Measurements from ENCODE around the gene TWF2. TPM values are rescaled to one million over a fixed set of nuclear protein-coding genes. Genes with fewer than 3 reads are reported as not detected.

Gene TWF2
- polyA plus RNA-seq, 1 donor from 2014 or later: 61.7 TPM

DNA sequence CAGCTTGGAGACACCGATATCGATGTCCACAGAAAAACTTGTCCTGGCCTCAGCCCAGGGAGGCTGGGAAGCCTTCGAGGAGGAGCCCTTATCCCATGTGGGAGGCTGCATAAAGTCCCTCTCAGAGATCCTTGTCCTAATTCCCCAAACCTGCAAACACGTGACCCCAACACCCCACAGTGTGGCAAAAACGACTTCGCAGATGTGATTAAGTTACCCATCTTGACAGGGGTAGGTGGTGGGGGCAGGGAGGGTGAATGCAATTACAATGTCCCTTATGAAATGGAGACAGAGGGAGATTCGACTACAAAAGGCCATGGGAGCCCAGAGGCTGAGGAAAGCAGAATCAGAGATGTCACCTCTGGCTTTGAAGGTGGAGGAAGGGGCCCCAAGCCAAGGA lies 11.2 kb downstream of the TWF2 start:
- H3K9ac ChIP-seq (ENCODE audit: low read length): no peak overlapping the region
- H3F3A ChIP-seq (ENCODE audit: insufficient read depth, low read length, poor library complexity, severe bottlenecking): no peaks in the 10 kb centered on the region
- no peak overlapping the region for H3K4me3 ChIP-seq (ENCODE audit: low read length)
- H3K9me2 ChIP-seq (ENCODE audit: insufficient read depth, low read length): no peaks in the 10 kb centered on the region
- H3K27ac ChIP-seq (ENCODE audit: low read length): no peak overlapping the region
- peaks cover 8% of the 10 kb centered on the region for H3K36me3 ChIP-seq (ENCODE audit: insufficient read depth, low read length)
- H3K4me2 ChIP-seq (ENCODE audit: low read length): no peak overlapping the region
- H3K9me3 ChIP-seq (ENCODE audit: low read length): no peaks in the 10 kb centered on the region
- no peaks in the 10 kb centered on the region for H3K79me2 ChIP-seq (replicated peaks; ENCODE audit: insufficient read depth, low read length)
- H3K27me3 ChIP-seq (ENCODE audit: insufficient read depth, low read depth, low read length): no peaks in the 10 kb centered on the region
- H4K20me1 ChIP-seq (ENCODE audit: insufficient read depth): no peaks in the 10 kb centered on the region
- no peak for TF ChIP-seq EP300 (conservative IDR thresholded peaks at IDR 0.05; ENCODE audit: poor library complexity, severe bottlenecking)
- no peak for TF ChIP-seq TAF1 (IDR thresholded peaks at IDR 0.05; ENCODE audit: low read depth)
- TF ChIP-seq, protein P1, sequence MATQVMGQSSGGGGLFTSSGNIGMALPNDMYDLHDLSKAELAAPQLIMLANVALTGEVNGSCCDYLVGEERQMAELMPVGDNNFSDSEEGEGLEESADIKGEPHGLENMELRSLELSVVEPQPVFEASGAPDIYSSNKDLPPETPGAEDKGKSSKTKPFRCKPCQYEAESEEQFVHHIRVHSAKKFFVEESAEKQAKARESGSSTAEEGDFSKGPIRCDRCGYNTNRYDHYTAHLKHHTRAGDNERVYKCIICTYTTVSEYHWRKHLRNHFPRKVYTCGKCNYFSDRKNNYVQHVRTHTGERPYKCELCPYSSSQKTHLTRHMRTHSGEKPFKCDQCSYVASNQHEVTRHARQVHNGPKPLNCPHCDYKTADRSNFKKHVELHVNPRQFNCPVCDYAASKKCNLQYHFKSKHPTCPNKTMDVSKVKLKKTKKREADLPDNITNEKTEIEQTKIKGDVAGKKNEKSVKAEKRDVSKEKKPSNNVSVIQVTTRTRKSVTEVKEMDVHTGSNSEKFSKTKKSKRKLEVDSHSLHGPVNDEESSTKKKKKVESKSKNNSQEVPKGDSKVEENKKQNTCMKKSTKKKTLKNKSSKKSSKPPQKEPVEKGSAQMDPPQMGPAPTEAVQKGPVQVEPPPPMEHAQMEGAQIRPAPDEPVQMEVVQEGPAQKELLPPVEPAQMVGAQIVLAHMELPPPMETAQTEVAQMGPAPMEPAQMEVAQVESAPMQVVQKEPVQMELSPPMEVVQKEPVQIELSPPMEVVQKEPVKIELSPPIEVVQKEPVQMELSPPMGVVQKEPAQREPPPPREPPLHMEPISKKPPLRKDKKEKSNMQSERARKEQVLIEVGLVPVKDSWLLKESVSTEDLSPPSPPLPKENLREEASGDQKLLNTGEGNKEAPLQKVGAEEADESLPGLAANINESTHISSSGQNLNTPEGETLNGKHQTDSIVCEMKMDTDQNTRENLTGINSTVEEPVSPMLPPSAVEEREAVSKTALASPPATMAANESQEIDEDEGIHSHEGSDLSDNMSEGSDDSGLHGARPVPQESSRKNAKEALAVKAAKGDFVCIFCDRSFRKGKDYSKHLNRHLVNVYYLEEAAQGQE (IDR thresholded peaks at IDR 0.05; ENCODE audit: borderline replicate concordance): no peak
- TF ChIP-seq EZH2 (IDR thresholded peaks at IDR 0.05; ENCODE audit: borderline replicate concordance, insufficient read depth, low read length, poor library complexity, severe bottlenecking): no peak
- no peak for TF ChIP-seq SMC3 (conservative IDR thresholded peaks at IDR 0.05; ENCODE audit: poor library complexity)
- TF ChIP-seq RAD21 (conservative IDR thresholded peaks at IDR 0.05): no peak
- no peak for TF ChIP-seq POLR2AphosphoS5 (IDR thresholded peaks at IDR 0.05)
- TF ChIP-seq MXI1 (conservative IDR thresholded peaks at IDR 0.05; ENCODE audit: poor library complexity, severe bottlenecking): no peak
- TF ChIP-seq, protein P2, sequence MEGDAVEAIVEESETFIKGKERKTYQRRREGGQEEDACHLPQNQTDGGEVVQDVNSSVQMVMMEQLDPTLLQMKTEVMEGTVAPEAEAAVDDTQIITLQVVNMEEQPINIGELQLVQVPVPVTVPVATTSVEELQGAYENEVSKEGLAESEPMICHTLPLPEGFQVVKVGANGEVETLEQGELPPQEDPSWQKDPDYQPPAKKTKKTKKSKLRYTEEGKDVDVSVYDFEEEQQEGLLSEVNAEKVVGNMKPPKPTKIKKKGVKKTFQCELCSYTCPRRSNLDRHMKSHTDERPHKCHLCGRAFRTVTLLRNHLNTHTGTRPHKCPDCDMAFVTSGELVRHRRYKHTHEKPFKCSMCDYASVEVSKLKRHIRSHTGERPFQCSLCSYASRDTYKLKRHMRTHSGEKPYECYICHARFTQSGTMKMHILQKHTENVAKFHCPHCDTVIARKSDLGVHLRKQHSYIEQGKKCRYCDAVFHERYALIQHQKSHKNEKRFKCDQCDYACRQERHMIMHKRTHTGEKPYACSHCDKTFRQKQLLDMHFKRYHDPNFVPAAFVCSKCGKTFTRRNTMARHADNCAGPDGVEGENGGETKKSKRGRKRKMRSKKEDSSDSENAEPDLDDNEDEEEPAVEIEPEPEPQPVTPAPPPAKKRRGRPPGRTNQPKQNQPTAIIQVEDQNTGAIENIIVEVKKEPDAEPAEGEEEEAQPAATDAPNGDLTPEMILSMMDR (IDR thresholded peaks at IDR 0.05; ENCODE audit: poor library complexity, severe bottlenecking): no peak
- no peak overlapping the region for H2AFZ ChIP-seq (ENCODE audit: low read depth, low read length)

DNA sequence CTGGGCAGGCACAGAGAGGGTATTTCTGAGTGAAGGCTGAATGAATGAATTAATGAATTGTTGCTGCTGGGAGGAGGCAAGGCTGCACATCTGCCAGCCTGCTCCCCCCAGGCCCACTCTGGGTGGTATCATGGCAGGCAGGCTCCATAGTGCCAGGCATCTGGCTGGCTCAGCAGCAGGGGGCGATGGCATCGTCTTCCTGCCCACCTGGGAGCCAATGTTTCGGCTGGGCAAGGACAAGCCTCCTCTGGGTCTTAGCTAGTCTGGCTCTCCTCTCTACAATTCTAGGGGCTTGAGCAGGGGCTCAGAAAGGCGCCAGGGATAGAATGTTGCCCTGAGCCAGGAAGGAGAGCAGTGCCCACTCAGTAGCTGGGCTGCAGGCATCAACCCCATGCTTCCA lies 11.8 kb downstream of the TWF2 start:
- no peaks in the 10 kb centered on the region for H3F3A ChIP-seq (ENCODE audit: insufficient read depth, low read length, poor library complexity, severe bottlenecking)
- H4K20me1 ChIP-seq (ENCODE audit: insufficient read depth): no peaks in the 10 kb centered on the region
- no peak overlapping the region for H3K4me2 ChIP-seq (ENCODE audit: low read length)
- no peaks in the 10 kb centered on the region for H3K27me3 ChIP-seq (ENCODE audit: insufficient read depth, low read depth, low read length)
- no peak overlapping the region for H2AFZ ChIP-seq (ENCODE audit: low read depth, low read length)
- no peak overlapping the region for H3K9ac ChIP-seq (ENCODE audit: low read length)
- no peak for TF ChIP-seq RAD21 (conservative IDR thresholded peaks at IDR 0.05)
- TF ChIP-seq, protein P1 (IDR thresholded peaks at IDR 0.05; ENCODE audit: borderline replicate concordance): no peak
- TF ChIP-seq SMC3 (conservative IDR thresholded peaks at IDR 0.05; ENCODE audit: poor library complexity): no peak
- TF ChIP-seq, protein P2 (IDR thresholded peaks at IDR 0.05; ENCODE audit: poor library complexity, severe bottlenecking): no peak
- no peak for TF ChIP-seq TAF1 (IDR thresholded peaks at IDR 0.05; ENCODE audit: low read depth)
- TF ChIP-seq EP300 (conservative IDR thresholded peaks at IDR 0.05; ENCODE audit: poor library complexity, severe bottlenecking): no peak
- no peak for TF ChIP-seq POLR2AphosphoS5 (IDR thresholded peaks at IDR 0.05)
- TF ChIP-seq MXI1 (conservative IDR thresholded peaks at IDR 0.05; ENCODE audit: poor library complexity, severe bottlenecking): no peak
- no peak for TF ChIP-seq EZH2 (IDR thresholded peaks at IDR 0.05; ENCODE audit: borderline replicate concordance, insufficient read depth, low read length, poor library complexity, severe bottlenecking)
- peaks cover 8% of the 10 kb centered on the region for H3K36me3 ChIP-seq (ENCODE audit: insufficient read depth, low read length)
- H3K9me3 ChIP-seq (ENCODE audit: low read length): no peaks in the 10 kb centered on the region
- H3K9me2 ChIP-seq (ENCODE audit: insufficient read depth, low read length): no peaks in the 10 kb centered on the region
- no peaks in the 10 kb centered on the region for H3K79me2 ChIP-seq (replicated peaks; ENCODE audit: insufficient read depth, low read length)
- no peak overlapping the region for H3K27ac ChIP-seq (ENCODE audit: low read length)
- no peak overlapping the region for H3K4me3 ChIP-seq (ENCODE audit: low read length)

Measured in neural cell (in vitro differentiated cells).